ENCODE results near the gene NEO1.

- no peak for TF ChIP-seq CTCF (optimal IDR thresholded peaks at IDR 0.05 in 1 of 3, IDR thresholded peaks at IDR 0.05 in 1 of 3, conservative IDR thresholded peaks at IDR 0.05 in 1 of 3; ENCODE audit: extremely low read depth in 1 of 3, insufficient read depth in 2 of 3, low read length in 3 of 3)
- TF ChIP-seq EZH2 (IDR thresholded peaks at IDR 0.05; ENCODE audit: low read length), result no peak
Observed at GRCh38 chr15:73323956-73324355, 271.7 kb downstream of the NEO1 start.

Data from keratinocyte (primary cell).